ENCODE data around the gene RGS7BP.

The RGS7BP gene

GRCh38 chr5:64594601-64595000 is 88.8 kb downstream of the RGS7BP start:
- no peak overlapping the region for H3K9ac ChIP-seq (ENCODE audit: low read depth, low read length)
- no peak overlapping the region for H3K4me3 ChIP-seq (ENCODE audit: low read depth, low read length)

GRCh38 chr5:64595031-64595855 is 89.4 kb downstream of the RGS7BP start:
- H3K4me3 ChIP-seq (ENCODE audit: low read depth, low read length): no peak overlapping the region
- peaks cover 26% of the 10 kb centered on the region for H3K4me1 ChIP-seq (ENCODE audit: control insufficient read depth, insufficient read depth, low read length)
- no peaks in the 10 kb centered on the region for H3K36me3 ChIP-seq (ENCODE audit: control insufficient read depth, insufficient read depth, low read length)
- no peak overlapping the region for H3K27ac ChIP-seq (ENCODE audit: low read depth, low read length)
- H3K27me3 ChIP-seq (ENCODE audit: control insufficient read depth, insufficient read depth, low read length): no peaks in the 10 kb centered on the region
- H3K9me3 ChIP-seq (ENCODE audit: control insufficient read depth, insufficient read depth, low read length): no peaks in the 10 kb centered on the region
- H3K9ac ChIP-seq (ENCODE audit: low read depth, low read length): no peak overlapping the region

More at GRCh38 chr5:64594601-64595000, 88.8 kb downstream of the RGS7BP start:
- Histone ChIP-seq H3K27ac (ENCODE audit: low read depth, low read length) (no peak overlapping the region), H3K4me1 (ENCODE audit: control insufficient read depth, insufficient read depth, low read length) (peaks cover 26% of the 10 kb centered on the region), H3K9me3 (ENCODE audit: control insufficient read depth, insufficient read depth, low read length) (no peaks in the 10 kb centered on the region), H3K27me3 (ENCODE audit: control insufficient read depth, insufficient read depth, low read length) (no peaks in the 10 kb centered on the region), H3K36me3 (ENCODE audit: control insufficient read depth, insufficient read depth, low read length) (no peaks in the 10 kb centered on the region)

GRCh38 chr5:64599226-64599625 is 93.4 kb downstream of the RGS7BP start:
- H3K4me1 ChIP-seq (ENCODE audit: control insufficient read depth, insufficient read depth, low read length): peaks cover 8% of the 10 kb centered on the region
- H3K4me3 ChIP-seq (ENCODE audit: low read depth, low read length): no peak overlapping the region
- H3K27me3 ChIP-seq (ENCODE audit: control insufficient read depth, insufficient read depth, low read length): no peaks in the 10 kb centered on the region
- H3K36me3 ChIP-seq (ENCODE audit: control insufficient read depth, insufficient read depth, low read length): no peaks in the 10 kb centered on the region
- no peak overlapping the region for H3K9ac ChIP-seq (ENCODE audit: low read depth, low read length)
- H3K27ac ChIP-seq (ENCODE audit: low read depth, low read length): no peak overlapping the region
- H3K9me3 ChIP-seq (ENCODE audit: control insufficient read depth, insufficient read depth, low read length): no peaks in the 10 kb centered on the region

- H3K27ac ChIP-seq (ENCODE audit: low read depth, low read length): no peak overlapping the region
- no peak overlapping the region for H3K9ac ChIP-seq (ENCODE audit: low read depth, low read length)
- no peaks in the 10 kb centered on the region for H3K27me3 ChIP-seq (ENCODE audit: control insufficient read depth, insufficient read depth, low read length)
- H3K36me3 ChIP-seq (ENCODE audit: control insufficient read depth, insufficient read depth, low read length): no peaks in the 10 kb centered on the region
- H3K4me3 ChIP-seq (ENCODE audit: low read depth, low read length): no peak overlapping the region
- H3K9me3 ChIP-seq (ENCODE audit: control insufficient read depth, insufficient read depth, low read length): no peaks in the 10 kb centered on the region
- H3K4me1 ChIP-seq (ENCODE audit: control insufficient read depth, insufficient read depth, low read length): no peaks in the 10 kb centered on the region
Measured at GRCh38 chr5:64603676-64604075, 97.9 kb downstream of the RGS7BP start.

GRCh38 chr5:64606926-64607325 is 101.1 kb downstream of the RGS7BP start:
- H3K9ac ChIP-seq (ENCODE audit: low read depth, low read length): no peak overlapping the region
- no peaks in the 10 kb centered on the region for H3K9me3 ChIP-seq (ENCODE audit: control insufficient read depth, insufficient read depth, low read length)
- no peak overlapping the region for H3K4me3 ChIP-seq (ENCODE audit: low read depth, low read length)
- H3K4me1 ChIP-seq (ENCODE audit: control insufficient read depth, insufficient read depth, low read length): no peaks in the 10 kb centered on the region
- no peaks in the 10 kb centered on the region for H3K36me3 ChIP-seq (ENCODE audit: control insufficient read depth, insufficient read depth, low read length)
- no peaks in the 10 kb centered on the region for H3K27me3 ChIP-seq (ENCODE audit: control insufficient read depth, insufficient read depth, low read length)
- no peak overlapping the region for H3K27ac ChIP-seq (ENCODE audit: low read depth, low read length)

GRCh38 chr5:64612344-64612961 is 106.6 kb downstream of the RGS7BP start:
- no peak overlapping the region for H3K27ac ChIP-seq (ENCODE audit: low read depth, low read length)

GRCh38 chr5:64615895-64616294 is 110.1 kb downstream of the RGS7BP start:
- H3K27me3 ChIP-seq (ENCODE audit: control insufficient read depth, insufficient read depth, low read length): no peaks in the 10 kb centered on the region
- H3K4me3 ChIP-seq (ENCODE audit: low read depth, low read length): no peak overlapping the region
- 0 out of 2 replicates have a peak, but pooled peaks cover 3% of the 10 kb centered on the region for H3K4me1 ChIP-seq (ENCODE audit: control insufficient read depth, insufficient read depth, low read length)
- H3K27ac ChIP-seq (ENCODE audit: low read depth, low read length): no peak overlapping the region
- H3K9me3 ChIP-seq (ENCODE audit: control insufficient read depth, insufficient read depth, low read length): no peaks in the 10 kb centered on the region
- no peaks in the 10 kb centered on the region for H3K36me3 ChIP-seq (ENCODE audit: control insufficient read depth, insufficient read depth, low read length)
- no peak overlapping the region for H3K9ac ChIP-seq (ENCODE audit: low read depth, low read length)

More at GRCh38 chr5:64612344-64612961, 106.6 kb downstream of the RGS7BP start:
- Histone ChIP-seq H3K9me3 (ENCODE audit: control insufficient read depth, insufficient read depth, low read length) (no peaks in the 10 kb centered on the region), H3K36me3 (ENCODE audit: control insufficient read depth, insufficient read depth, low read length) (no peaks in the 10 kb centered on the region), H3K9ac (ENCODE audit: low read depth, low read length) (no peak overlapping the region), H3K4me1 (ENCODE audit: control insufficient read depth, insufficient read depth, low read length) (0 out of 2 replicates have a peak, but pooled peaks cover 3% of the 10 kb centered on the region), H3K27me3 (ENCODE audit: control insufficient read depth, insufficient read depth, low read length) (no peaks in the 10 kb centered on the region), H3K4me3 (ENCODE audit: low read depth, low read length) (no peak overlapping the region)

GRCh38 chr5:64619609-64620008 is 113.8 kb downstream of the RGS7BP start:
- no peaks in the 10 kb centered on the region for H3K9me3 ChIP-seq (ENCODE audit: control insufficient read depth, insufficient read depth, low read length)
- H3K36me3 ChIP-seq (ENCODE audit: control insufficient read depth, insufficient read depth, low read length): no peaks in the 10 kb centered on the region
- H3K27me3 ChIP-seq (ENCODE audit: control insufficient read depth, insufficient read depth, low read length): no peaks in the 10 kb centered on the region
- H3K4me1 ChIP-seq (ENCODE audit: control insufficient read depth, insufficient read depth, low read length): 0 out of 2 replicates have a peak, but pooled peaks cover 3% of the 10 kb centered on the region
- H3K4me3 ChIP-seq (ENCODE audit: low read depth, low read length): no peak overlapping the region
- no peak overlapping the region for H3K27ac ChIP-seq (ENCODE audit: low read depth, low read length)
- H3K9ac ChIP-seq (ENCODE audit: low read depth, low read length): no peak overlapping the region

- no peaks in the 10 kb centered on the region for H3K9me3 ChIP-seq (ENCODE audit: control insufficient read depth, insufficient read depth, low read length)
- no peak overlapping the region for H3K9ac ChIP-seq (ENCODE audit: low read depth, low read length)
- H3K4me1 ChIP-seq (ENCODE audit: control insufficient read depth, insufficient read depth, low read length): no peaks in the 10 kb centered on the region
- H3K27ac ChIP-seq (ENCODE audit: low read depth, low read length): no peak overlapping the region
- no peaks in the 10 kb centered on the region for H3K27me3 ChIP-seq (ENCODE audit: control insufficient read depth, insufficient read depth, low read length)
- no peak overlapping the region for H3K4me3 ChIP-seq (ENCODE audit: low read depth, low read length)
- no peaks in the 10 kb centered on the region for H3K36me3 ChIP-seq (ENCODE audit: control insufficient read depth, insufficient read depth, low read length)
Measured at GRCh38 chr5:64622991-64623390, 117.2 kb downstream of the RGS7BP start.

- Histone ChIP-seq H3K36me3 (ENCODE audit: control insufficient read depth, insufficient read depth, low read length) (no peaks in the 10 kb centered on the region), H3K9me3 (ENCODE audit: control insufficient read depth, insufficient read depth, low read length) (no peaks in the 10 kb centered on the region), H3K9ac (ENCODE audit: low read depth, low read length) (no peak overlapping the region), H3K27ac (ENCODE audit: low read depth, low read length) (no peak overlapping the region), H3K27me3 (ENCODE audit: control insufficient read depth, insufficient read depth, low read length) (no peaks in the 10 kb centered on the region), H3K4me3 (ENCODE audit: low read depth, low read length) (no peak overlapping the region), H3K4me1 (ENCODE audit: control insufficient read depth, insufficient read depth, low read length) (no peaks in the 10 kb centered on the region)
Measured at GRCh38 chr5:64625678-64626077, 119.9 kb downstream of the RGS7BP start.

- no peaks in the 10 kb centered on the region for H3K4me1 ChIP-seq (ENCODE audit: control insufficient read depth, insufficient read depth, low read length)
- no peak overlapping the region for H3K27ac ChIP-seq (ENCODE audit: low read depth, low read length)
- no peaks in the 10 kb centered on the region for H3K9me3 ChIP-seq (ENCODE audit: control insufficient read depth, insufficient read depth, low read length)
- no peak overlapping the region for H3K4me3 ChIP-seq (ENCODE audit: low read depth, low read length)
- H3K27me3 ChIP-seq (ENCODE audit: control insufficient read depth, insufficient read depth, low read length): no peaks in the 10 kb centered on the region
- no peak overlapping the region for H3K9ac ChIP-seq (ENCODE audit: low read depth, low read length)
- no peaks in the 10 kb centered on the region for H3K36me3 ChIP-seq (ENCODE audit: control insufficient read depth, insufficient read depth, low read length)
Measured at GRCh38 chr5:64628901-64629300, 123.1 kb downstream of the RGS7BP start.
